ENCODE data around the gene CFAP100.

GRCh38 chr3:126480861-126481260 lies 86.2 kb downstream of the CFAP100 start:
- TF ChIP-seq YY1 (IDR thresholded peaks at IDR 0.05; ENCODE audit: insufficient read depth, insufficient read length) (no peak), ZNF274 (IDR thresholded peaks at IDR 0.05; ENCODE audit: low read depth, low read length) (no peak)
